ENCODE results near the gene ALOX5AP.

GRCh38 chr13:30787738-30788525 lies 52.6 kb downstream of the ALOX5AP start:
- TF ChIP-seq CTCF (conservative IDR thresholded peaks at IDR 0.05 in 1 of 2, IDR thresholded peaks at IDR 0.05 in 1 of 2; ENCODE audit: low read depth in 1 of 2, low read length in 2 of 2) (no peak), EZH2 (IDR thresholded peaks at IDR 0.05; ENCODE audit: low read length, missing control alignments) (no peak)

Measured in fibroblast of lung (primary cell).